Measurements from ENCODE around the gene ANKRD60. TPM values are rescaled to one million over a fixed set of nuclear protein-coding genes. Genes with fewer than 3 reads are reported as not detected.

The ANKRD60 gene
- total RNA-seq, 1 donor from 2014 or later: not detected

DNA sequence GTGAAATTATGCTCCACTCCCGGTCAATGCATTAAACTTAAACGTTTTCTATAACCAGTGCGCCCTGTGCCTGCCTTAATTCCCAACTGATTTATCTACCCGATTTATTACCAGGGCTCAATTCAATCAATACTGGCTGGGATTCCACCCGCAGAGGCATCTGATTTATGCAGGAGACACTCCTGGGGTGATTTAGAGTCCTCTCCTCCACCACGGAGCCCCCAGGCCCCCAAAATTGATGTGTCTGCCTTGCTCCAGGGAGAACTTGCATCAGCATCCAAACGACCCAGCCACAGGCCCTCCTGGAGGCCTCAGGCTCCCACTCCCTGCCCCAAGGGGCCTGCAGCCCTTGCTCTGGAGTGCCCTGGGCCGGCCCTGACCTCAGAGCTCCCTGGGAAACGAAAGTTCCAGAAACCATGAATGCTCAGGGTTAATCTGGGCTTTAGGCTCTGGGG, 29.5 kb downstream of the ANKRD60 start:
- Histone ChIP-seq H3K4me1 (no peaks in the 10 kb centered on the region), H3K9me3 (no peaks in the 10 kb centered on the region), H3K36me3 (no peaks in the 10 kb centered on the region), H3K27me3 (no peaks in the 10 kb centered on the region), H3K4me3 (no peak overlapping the region), H3K27ac (no peak overlapping the region)
- DNase-seq (ENCODE audit: low spot score in 2 of 2): no peak
- intact Hi-C loops (cut with DNase I): no loop called here
- TF ChIP-seq, protein P1, sequence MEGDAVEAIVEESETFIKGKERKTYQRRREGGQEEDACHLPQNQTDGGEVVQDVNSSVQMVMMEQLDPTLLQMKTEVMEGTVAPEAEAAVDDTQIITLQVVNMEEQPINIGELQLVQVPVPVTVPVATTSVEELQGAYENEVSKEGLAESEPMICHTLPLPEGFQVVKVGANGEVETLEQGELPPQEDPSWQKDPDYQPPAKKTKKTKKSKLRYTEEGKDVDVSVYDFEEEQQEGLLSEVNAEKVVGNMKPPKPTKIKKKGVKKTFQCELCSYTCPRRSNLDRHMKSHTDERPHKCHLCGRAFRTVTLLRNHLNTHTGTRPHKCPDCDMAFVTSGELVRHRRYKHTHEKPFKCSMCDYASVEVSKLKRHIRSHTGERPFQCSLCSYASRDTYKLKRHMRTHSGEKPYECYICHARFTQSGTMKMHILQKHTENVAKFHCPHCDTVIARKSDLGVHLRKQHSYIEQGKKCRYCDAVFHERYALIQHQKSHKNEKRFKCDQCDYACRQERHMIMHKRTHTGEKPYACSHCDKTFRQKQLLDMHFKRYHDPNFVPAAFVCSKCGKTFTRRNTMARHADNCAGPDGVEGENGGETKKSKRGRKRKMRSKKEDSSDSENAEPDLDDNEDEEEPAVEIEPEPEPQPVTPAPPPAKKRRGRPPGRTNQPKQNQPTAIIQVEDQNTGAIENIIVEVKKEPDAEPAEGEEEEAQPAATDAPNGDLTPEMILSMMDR (IDR thresholded peaks at IDR 0.05): no peak

DNA sequence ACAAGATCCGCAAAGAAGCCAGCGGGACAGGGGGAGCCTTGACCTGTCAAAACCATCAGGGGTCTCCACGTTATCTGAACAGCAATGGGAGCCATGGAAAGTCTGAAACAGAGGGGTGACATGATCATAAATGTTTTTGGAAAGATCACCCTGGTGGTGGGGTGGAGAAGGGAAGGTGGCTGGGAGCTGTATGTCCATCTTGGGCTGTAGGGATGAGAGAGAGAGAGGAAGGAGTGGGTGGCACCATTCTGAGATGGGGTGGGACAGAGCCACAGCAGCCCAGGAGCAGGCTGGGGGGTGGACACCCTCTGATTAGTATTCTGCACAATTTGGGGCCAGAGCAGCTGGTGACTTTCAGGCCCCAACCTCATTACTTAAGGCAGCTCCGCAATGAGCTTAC, 30.1 kb downstream of the ANKRD60 start:
- Histone ChIP-seq H3K36me3 (no peaks in the 10 kb centered on the region), H3K27me3 (no peaks in the 10 kb centered on the region), H3K9me3 (no peaks in the 10 kb centered on the region), H3K4me1 (no peaks in the 10 kb centered on the region), H3K4me3 (no peak overlapping the region), H3K27ac (no peak overlapping the region)
- TF ChIP-seq, protein P1 (IDR thresholded peaks at IDR 0.05): no peak
- no peak for DNase-seq (ENCODE audit: low spot score in 2 of 2)
- intact Hi-C loops (cut with DNase I): no loop called here

DNA sequence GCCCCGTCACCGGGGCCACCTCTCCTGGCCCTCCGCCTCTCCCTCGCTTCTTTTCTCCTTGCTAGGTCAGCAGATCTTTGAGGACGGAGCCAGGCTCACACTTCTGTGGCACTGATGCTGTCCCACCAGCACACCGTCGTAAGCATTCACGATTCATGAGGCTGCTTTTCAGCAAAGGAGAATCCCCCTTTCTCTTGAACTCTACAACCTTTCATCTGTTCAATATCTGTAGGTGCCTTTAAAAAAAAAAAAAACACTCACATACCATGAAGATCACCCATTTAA, 31.3 kb downstream of the ANKRD60 start:
- no peaks in the 10 kb centered on the region for H3K4me1 ChIP-seq
- no peak for DNase-seq (ENCODE audit: low spot score in 2 of 2)
- H3K27ac ChIP-seq: no peak overlapping the region
- no peaks in the 10 kb centered on the region for H3K36me3 ChIP-seq
- TF ChIP-seq, protein P1 (IDR thresholded peaks at IDR 0.05): no peak
- no peak overlapping the region for H3K4me3 ChIP-seq
- no peaks in the 10 kb centered on the region for H3K27me3 ChIP-seq
- H3K9me3 ChIP-seq: no peaks in the 10 kb centered on the region
- intact Hi-C loops (cut with DNase I): no loop called here

DNA sequence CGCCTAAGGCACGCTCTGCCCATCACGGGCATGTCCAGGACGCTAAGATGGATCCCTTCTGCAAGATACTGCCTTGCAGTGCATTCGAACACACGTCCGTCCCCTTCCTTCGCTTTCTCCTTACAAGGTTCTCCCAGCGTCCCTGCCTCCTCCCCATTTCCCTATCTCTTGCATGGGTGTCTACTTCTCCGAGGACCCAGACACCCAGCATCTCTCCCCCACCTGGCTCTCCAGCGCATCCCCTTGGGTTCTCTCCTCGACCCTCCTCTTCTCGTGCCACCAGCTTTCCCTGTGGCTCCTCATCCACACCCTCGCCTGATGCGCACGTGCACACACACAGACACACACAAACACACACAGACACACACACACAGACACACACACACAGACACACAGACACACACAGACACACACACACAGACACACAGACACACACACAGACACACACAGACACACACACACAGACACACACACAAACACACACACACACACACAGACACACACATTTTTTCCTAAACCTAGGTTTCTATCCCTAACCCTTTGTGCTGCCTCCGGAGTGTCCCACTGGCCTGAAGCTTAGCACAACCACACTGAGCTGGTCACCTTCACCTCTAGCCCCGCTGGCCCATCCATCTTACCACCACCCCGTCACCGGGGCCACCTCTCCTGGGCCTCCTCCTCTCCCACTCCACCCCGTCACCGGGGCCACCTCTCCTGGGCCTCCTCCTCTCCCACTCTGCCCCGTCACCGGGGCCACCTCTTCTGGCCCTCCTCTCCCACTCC, 31.9 kb downstream of the ANKRD60 start:
- Histone ChIP-seq H3K4me1 (no peaks in the 10 kb centered on the region), H3K27me3 (no peaks in the 10 kb centered on the region), H3K4me3 (no peak overlapping the region), H3K27ac (no peak overlapping the region), H3K9me3 (no peaks in the 10 kb centered on the region), H3K36me3 (no peaks in the 10 kb centered on the region)
- TF ChIP-seq, protein P1 (IDR thresholded peaks at IDR 0.05): no peak
- no peak for DNase-seq (ENCODE audit: low spot score in 2 of 2)
- intact Hi-C loops (cut with DNase I): no loop called here

DNA sequence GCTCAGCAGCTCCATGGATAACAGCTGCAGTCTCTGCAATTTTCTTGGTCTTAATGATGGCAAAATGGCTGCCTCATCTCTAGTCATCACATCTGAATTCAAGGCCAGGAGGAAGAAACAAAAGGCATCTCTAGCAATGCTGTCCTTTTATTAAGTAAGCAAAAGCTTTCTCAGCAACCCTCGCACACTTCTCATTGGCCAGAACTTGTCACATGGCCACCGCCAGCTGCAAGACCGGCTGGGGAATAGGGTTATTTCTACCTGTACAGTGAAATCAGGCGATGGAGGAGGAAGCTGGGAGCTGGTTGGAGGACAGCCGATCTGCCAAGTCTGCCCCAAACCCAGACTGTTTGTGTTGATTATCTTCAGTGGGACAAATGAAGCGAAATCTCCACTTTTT, 33.4 kb downstream of the ANKRD60 start:
- no peak for DNase-seq (ENCODE audit: low spot score in 2 of 2)
- Histone ChIP-seq H3K9me3 (no peaks in the 10 kb centered on the region), H3K36me3 (no peaks in the 10 kb centered on the region), H3K4me3 (no peak overlapping the region), H3K27me3 (no peaks in the 10 kb centered on the region), H3K27ac (no peak overlapping the region), H3K4me1 (no peaks in the 10 kb centered on the region)
- intact Hi-C loops (cut with DNase I): no loop called here
- TF ChIP-seq, protein P1 (IDR thresholded peaks at IDR 0.05): no peak
